ENCODE data around the gene TMEM87B.

The TMEM87B gene

GRCh38 chr2:112140899-112141625 is 86.0 kb downstream of the TMEM87B start:
- no peak for DNase-seq (ENCODE audit: low read depth)
- H3K4me3 ChIP-seq (ENCODE audit: low read depth, low read length), result no peak overlapping the region
- TF ChIP-seq CTCF (IDR thresholded peaks at IDR 0.05; ENCODE audit: low read depth, low read length, missing control alignments), result no peak
- in situ Hi-C loops (cut with HindIII; ENCODE audit: low sequenced_read_pairs), result no loop called here

- no peak for TF ChIP-seq CTCF (IDR thresholded peaks at IDR 0.05; ENCODE audit: low read depth, low read length, missing control alignments)
- DNase-seq (ENCODE audit: low read depth), result no peak
- in situ Hi-C loops (cut with HindIII; ENCODE audit: low sequenced_read_pairs), result no loop called here
- H3K4me3 ChIP-seq (ENCODE audit: low read depth, low read length), result no peak overlapping the region
Measured at GRCh38 chr2:112141626-112142007, 86.5 kb downstream of the TMEM87B start.

- no peak for TF ChIP-seq CTCF (IDR thresholded peaks at IDR 0.05; ENCODE audit: low read depth, low read length, missing control alignments)
- no peak for DNase-seq (ENCODE audit: low read depth)
- no peak overlapping the region for H3K4me3 ChIP-seq (ENCODE audit: low read depth, low read length)
- in situ Hi-C loops (cut with HindIII; ENCODE audit: low sequenced_read_pairs), result no loop called here
Measured at GRCh38 chr2:112142525-112143078, 87.5 kb downstream of the TMEM87B start.

- no peak for DNase-seq (ENCODE audit: low read depth)
- no peak for TF ChIP-seq CTCF (IDR thresholded peaks at IDR 0.05; ENCODE audit: low read depth, low read length, missing control alignments)
- in situ Hi-C loops (cut with HindIII; ENCODE audit: low sequenced_read_pairs), result no loop called here
- H3K4me3 ChIP-seq (ENCODE audit: low read depth, low read length), result no peak overlapping the region
Measured at GRCh38 chr2:112143150-112143549, 88.1 kb downstream of the TMEM87B start.

- no peak overlapping the region for H3K4me3 ChIP-seq (ENCODE audit: low read depth, low read length)
- no peak for DNase-seq (ENCODE audit: low read depth)
- in situ Hi-C loops (cut with HindIII; ENCODE audit: low sequenced_read_pairs), result no loop called here
- TF ChIP-seq CTCF (IDR thresholded peaks at IDR 0.05; ENCODE audit: low read depth, low read length, missing control alignments), result no peak
Measured at GRCh38 chr2:112144966-112145365, 89.9 kb downstream of the TMEM87B start.

GRCh38 chr2:112147382-112148168 is 92.5 kb downstream of the TMEM87B start:
- no peak overlapping the region for H3K4me3 ChIP-seq (ENCODE audit: low read depth, low read length)
- TF ChIP-seq CTCF (IDR thresholded peaks at IDR 0.05; ENCODE audit: low read depth, low read length, missing control alignments), result no peak
- in situ Hi-C loops (cut with HindIII; ENCODE audit: low sequenced_read_pairs), result no loop called here
- no peak for DNase-seq (ENCODE audit: low read depth)

All from astrocyte of the cerebellum (primary cell).